Measurements from ENCODE around the gene DPP6.

Gene DPP6

DNA sequence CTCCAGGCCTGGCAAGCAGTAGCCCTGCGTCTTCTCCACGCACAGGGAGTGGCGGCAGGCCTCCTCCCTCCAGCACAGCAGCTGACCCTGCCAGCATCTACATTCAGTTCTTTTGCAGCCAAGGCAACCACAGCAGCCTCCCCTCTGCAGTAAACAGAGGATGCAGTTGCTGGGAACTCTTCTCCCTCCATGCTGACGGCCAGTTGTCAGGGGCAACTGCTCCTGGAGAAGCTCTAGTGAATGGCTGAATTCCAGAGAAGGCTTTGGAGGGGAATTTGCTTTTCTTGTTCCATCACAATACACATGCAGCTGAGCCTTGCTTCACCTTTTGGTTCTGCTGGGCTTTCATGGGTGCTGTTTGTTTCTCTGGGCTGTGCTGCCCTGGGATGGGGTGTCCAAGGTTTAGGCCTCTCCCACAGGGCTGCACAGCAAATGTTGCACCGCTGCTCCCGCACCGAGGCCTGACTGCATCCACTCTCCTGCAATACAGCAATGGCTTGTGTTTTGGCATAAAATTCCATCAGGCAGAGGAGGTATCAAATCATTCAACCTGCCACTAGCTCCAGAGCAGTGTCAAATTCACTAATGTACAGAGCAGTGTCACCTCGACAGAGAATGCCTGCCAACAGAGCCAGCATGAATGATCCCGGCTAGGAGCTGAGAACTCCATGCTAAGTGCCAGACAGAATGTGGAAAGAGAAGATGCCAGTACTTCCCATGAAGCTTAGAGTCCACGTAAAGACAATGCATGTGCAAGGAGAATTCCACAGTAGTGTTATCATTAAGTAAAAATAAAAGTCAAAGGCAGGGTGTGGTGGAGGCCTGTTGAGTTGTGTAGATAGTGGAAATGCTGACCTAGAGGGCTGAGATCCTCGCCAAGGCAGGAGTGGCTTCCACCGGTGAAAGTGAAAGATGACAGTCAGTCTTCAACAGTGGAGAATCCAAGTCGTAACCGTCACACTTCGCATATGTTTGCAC lies 399.6 kb downstream of the DPP6 start:
- no peak for DNase-seq (ENCODE audit: low spot score)

DNA sequence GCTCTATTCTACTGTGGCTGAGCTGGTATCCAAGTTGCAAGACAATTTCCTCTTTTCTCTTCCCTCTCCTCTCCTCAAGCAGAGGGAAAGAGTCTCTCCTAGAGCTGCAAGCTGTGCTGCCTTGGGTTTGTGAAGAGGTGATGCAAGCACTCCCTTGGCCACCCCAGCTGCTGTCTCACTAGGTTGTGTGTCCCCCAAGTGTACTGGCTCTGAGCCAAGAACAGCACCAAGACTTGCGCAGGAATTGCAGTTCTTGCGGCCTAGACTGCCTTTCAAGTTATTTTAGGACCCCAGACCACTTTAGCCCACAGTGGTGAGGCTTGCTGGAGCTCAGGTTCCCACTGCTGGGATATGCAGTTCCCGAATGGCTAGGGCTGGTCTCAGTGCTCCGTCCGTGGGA lies 411.6 kb downstream of the DPP6 start:
- DNase-seq (ENCODE audit: low spot score): no peak

DNA sequence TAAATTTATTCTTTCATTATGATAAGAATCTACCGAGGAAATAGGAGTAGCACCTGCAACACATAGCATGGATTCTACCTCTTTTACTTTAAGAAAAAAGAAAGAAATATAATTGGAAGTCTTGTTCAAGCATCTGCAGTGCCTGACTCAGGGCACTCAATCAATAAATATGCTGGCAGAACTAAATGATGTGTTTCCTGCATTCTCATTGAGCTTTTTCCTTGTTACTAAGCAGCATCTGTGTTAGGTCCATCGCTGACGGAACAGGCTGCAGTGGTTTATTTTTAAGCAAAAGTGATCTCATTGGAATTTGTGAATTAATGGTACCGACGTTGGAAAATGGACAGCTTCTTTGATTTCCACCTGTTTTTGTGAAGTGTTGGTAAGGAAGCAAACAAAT lies 417.5 kb downstream of the DPP6 start:
- DNase-seq (ENCODE audit: low spot score): no peak

DNA sequence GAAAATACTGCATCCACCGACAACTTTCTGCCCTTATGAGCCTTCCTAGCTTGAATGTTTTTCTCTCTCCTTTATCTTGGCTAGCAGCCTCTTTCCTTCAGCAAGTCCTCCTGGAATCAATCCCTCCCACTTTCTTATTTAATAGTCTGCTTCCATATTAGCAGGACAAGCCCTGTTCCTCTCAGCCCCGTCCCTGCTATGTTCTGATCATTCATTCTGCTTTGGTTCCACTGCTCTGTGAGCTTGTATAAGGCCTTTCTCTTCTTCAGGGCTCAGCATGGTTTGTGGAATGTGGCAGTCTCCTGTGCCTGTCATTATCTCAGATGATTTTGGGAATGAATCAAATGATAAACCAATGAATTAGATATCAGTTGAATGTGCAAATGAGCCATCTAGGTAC lies 420.1 kb downstream of the DPP6 start:
- DNase-seq (ENCODE audit: low spot score): no peak

DNA sequence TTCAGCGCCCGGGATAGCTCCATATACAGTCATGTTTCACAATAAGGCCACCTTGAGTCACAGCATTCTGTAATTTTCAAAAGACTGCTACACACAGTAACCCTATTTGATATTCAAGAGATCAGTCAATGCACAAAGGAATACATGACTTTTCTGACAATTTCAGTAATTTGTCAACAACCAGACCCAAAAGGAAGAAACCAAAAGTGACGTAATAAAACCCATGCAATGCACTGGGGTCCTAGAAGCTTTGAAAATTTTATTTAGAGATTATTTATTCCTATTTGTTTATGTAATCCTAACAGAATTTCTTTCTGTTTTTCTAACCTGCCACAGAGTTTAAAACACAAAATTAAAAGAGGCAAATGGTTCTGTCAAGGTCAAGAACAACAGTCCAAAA lies 421.2 kb downstream of the DPP6 start:
- no peak for DNase-seq (ENCODE audit: low spot score)

DNA sequence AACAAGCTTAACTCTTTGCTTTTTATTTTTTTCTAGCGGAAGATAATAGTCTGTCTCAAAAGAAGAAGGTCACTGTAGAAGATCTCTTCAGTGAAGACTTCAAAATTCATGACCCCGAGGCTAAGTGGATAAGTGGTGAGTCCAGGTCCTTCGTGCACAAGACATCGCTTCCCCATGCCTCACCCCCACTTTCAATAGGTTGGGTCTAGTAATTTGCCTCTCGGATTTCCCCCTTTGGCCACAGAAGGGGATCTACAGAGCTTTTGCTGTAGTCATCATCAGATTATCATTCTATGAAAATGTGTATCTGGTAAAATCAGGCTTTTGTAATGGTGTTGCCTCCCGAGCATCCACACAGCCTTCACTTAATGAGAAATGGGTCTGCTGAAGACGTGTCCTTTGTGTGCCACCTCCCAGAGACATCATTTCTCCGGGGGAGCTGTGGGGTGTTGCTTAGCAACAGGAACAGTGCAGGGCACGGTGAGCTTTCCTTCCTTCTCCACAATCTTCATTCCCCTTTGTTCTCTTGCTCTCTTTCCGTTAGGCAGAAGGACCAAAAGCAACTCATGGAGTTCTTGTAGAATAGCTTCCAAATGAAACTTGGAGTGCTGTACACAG lies 422.8 kb downstream of the DPP6 start:
- DNase-seq (ENCODE audit: low spot score): no peak

- no peak for DNase-seq (ENCODE audit: low spot score)
These were observed 423.7 kb downstream of the DPP6 start for GRCh38 chr7:154475864-154476263.

GRCh38 chr7:154480817-154481216 lies 428.6 kb downstream of the DPP6 start:
- DNase-seq (ENCODE audit: low spot score): no peak

- no peak for DNase-seq (ENCODE audit: low spot score)
These were observed 430.7 kb downstream of the DPP6 start for GRCh38 chr7:154482863-154483262.

DNA sequence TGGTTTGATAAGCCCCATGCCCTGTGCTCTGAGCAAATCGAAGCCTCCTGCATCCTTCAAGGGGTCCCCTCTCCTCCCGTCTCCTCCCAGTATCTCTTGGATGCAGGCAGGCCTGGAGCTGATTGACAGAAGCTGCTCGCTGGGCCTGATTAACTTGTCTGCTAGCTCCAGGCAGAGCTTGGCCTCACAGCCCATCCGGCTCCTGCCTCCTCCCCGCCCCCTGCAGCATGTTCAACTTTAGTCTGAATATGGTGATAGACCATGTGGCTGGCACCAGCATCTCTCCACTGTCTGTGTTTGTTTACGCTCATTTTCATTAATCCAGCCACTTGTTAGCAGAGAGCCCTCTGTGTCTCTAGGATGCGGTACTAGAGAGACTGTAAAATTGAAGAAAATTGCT lies 432.2 kb downstream of the DPP6 start:
- peak; percentile 29 for DNase-seq (ENCODE audit: low spot score)

- no peak for DNase-seq (ENCODE audit: low spot score)
These were observed 432.7 kb downstream of the DPP6 start for GRCh38 chr7:154484943-154485342.

- DNase-seq (ENCODE audit: low spot score): no peak
These were observed 437.7 kb downstream of the DPP6 start for GRCh38 chr7:154489897-154490296.

GRCh38 chr7:154493594-154493993 lies 441.4 kb downstream of the DPP6 start:
- DNase-seq (ENCODE audit: low spot score): no peak

DNA sequence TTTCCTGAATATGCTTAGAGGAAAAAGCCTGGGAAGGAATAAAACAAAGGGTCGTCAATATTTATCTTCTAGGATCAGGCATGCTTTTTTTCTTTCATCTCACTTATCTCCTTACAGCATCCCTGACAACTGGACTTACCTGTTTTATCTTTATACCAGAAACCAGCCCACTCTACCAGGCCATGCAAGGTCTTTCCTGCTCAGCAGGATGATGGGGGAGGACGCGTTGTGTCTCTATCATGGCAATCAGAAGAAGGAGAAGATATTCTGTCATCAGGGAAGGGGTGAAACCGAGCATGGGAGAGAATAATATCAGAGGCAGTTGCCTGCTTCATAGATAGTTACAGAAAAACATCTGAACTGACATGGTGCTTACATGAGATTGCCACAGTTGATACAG lies 445.6 kb downstream of the DPP6 start:
- no peak for DNase-seq (ENCODE audit: low spot score)

DNA sequence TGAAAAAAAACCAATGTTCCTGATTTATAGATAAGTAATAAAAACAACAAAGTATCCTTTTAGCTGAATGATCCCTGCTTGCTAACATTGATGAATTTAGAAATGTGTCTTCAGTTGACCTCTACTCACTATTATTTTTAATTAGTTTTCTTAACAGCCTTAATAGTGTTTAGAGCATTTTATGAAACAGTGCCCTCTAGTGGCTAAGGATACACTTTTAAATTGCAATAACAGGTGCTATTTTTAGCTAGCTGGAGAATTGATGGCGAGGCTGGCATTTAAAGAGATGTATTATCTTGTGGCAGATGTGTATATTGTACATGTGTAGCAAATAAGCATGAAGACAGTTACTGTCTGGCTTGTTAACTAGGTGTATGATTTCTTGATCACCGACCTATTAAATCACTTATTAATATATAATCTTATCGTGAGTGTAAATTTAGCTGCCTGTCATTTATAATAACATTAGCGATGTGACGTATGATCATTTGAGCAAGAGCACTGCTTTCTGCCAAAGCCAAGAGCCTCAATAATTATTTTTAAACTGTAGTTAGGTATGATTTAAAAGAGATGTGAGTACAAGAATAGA lies 451.9 kb downstream of the DPP6 start:
- DNase-seq (ENCODE audit: low spot score): peak; percentile 39

DNA sequence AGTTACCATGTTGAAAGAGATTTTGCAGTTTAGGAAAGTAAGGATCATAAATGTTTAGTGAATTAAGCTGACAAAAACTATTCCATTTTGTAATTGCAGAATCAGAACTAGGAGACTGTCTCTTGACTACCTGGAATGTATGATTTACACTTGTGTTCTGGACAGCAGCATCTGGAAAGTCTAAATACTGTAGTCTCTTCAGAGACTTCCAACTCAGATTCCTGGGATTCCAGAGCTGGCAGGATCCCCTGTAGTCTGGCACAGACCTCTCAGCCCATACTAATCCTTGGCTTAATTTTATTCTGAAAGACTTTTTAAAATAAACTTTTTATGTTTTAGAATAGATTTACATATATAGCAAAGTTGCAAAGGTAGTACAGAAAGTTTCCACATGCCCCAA lies 452.7 kb downstream of the DPP6 start:
- no peak for DNase-seq (ENCODE audit: low spot score)

GRCh38 chr7:154505362-154505761 lies 453.2 kb downstream of the DPP6 start:
- DNase-seq (ENCODE audit: low spot score): no peak

GRCh38 chr7:154509192-154509591 lies 457.0 kb downstream of the DPP6 start:
- DNase-seq (ENCODE audit: low spot score): no peak

DNA sequence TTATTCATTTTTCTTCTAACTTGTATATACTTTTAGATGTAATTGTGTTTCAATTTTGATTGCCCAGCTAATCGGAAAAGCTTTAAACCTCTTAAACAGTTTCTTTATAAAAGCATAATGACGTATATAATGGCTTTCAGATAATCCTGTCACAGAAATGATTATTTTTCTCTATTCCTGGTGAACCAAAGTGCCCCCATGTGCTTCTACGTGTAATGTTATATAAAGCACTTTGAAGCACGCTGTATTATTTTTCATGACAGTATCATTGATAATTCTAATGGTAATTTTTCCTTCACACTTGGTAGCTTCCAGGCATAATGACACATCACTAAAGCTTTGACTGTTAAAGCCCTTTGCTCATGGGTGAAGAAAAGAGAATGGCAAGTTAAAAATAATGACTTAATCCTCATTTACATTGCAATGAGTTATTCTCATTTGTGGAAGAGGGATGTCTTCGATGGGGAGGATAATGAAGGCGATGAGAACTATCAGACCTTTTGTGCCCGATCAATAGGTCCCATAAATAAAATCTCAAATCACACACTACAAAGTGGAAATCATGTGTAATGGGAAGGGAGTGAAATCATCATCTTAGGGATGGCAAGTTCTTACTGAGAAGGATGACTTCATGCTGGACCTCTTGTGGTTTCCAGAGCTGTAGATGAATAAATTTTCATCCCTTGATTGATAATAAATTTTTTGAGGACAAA lies 460.1 kb downstream of the DPP6 start:
- no peak for DNase-seq (ENCODE audit: low spot score)

DNA sequence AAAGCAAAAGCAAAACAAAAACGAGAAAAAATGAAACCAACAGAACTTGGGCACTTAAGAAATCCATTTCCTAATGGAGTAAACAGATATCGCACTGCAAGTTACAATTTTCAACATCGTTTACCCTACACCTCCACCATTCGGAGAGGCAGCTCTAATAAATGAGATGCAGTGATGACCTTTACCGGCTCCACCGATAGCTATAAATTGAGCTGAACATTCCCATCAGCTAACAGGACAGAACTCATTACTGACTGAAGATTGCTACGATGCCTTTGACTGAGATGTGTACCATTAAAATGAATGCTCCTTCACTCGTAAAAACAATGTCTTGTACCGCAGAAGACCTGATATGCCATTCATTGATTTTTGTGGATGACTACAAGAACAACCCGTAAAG lies 465.6 kb downstream of the DPP6 start:
- DNase-seq (ENCODE audit: low spot score): no peak

DNA sequence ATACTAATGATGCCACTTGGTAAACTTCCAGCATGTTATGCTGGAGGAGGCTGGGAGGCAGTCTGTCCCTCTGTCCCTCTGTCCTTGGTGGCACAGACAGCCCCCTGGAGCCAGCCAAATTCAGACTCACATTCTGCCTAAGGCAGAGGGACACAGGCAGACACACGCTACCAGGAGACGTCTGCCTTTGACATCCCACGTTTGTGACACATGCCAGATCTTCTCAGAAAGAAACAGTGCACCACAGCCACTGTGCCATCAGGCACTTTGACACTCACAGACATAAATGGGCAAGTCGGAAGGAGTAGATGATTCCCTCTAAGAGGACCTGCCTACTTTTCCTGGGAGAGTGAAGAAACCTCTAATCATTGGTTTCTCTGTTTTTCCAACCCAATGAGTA lies 467.0 kb downstream of the DPP6 start:
- DNase-seq (ENCODE audit: low spot score): no peak

DNA sequence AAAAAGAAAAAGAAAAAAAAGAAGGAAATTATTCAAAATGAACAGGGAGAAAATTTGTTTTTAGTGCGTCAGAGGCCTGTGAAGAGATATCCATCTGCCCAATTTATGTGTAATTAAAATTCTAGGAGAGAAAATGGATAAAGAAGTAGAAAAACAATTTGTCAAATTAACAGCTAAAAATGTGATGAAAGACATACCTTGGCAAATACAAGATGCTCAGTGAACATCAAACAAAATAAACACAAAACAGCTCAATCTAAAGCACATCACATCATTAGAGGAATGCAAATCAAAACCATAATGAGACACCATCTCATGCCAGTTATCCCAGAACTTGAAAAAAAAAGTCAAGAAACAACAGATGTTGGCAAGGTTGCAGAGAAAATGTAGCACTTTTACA lies 477.9 kb downstream of the DPP6 start:
- no peak for DNase-seq (ENCODE audit: low spot score)

GRCh38 chr7:154532771-154533170 lies 480.6 kb downstream of the DPP6 start:
- DNase-seq (ENCODE audit: low spot score): no peak
